ENCODE results near the gene PIAS1.
"Not testable (repeated sequence)": the region's sequence is repeated elsewhere in the genome, so short reads cannot be mapped to it uniquely, and the experiment has no call there.

Gene PIAS1

GRCh38 chr15:68130851-68131250, 76.7 kb downstream of the PIAS1 start:
- no peak for DNase-seq

GRCh38 chr15:68137096-68137495, 83.0 kb downstream of the PIAS1 start:
- no peak for DNase-seq

- no peak for DNase-seq
Measured at GRCh38 chr15:68143129-68143528, 89.0 kb downstream of the PIAS1 start.

GRCh38 chr15:68143785-68144184, 89.7 kb downstream of the PIAS1 start:
- no peak for DNase-seq

GRCh38 chr15:68145706-68146105, 91.6 kb downstream of the PIAS1 start:
- DNase-seq = no peak

GRCh38 chr15:68148039-68148438, 93.9 kb downstream of the PIAS1 start:
- no peak for DNase-seq

GRCh38 chr15:68149059-68149458, 94.9 kb downstream of the PIAS1 start:
- DNase-seq = no peak

GRCh38 chr15:68150187-68150586, 96.1 kb downstream of the PIAS1 start:
- no peak for DNase-seq

- no peak for DNase-seq
Measured at GRCh38 chr15:68151277-68151676, 97.2 kb downstream of the PIAS1 start.

GRCh38 chr15:68152342-68152741, 98.2 kb downstream of the PIAS1 start:
- no peak for DNase-seq

- peak; percentile 42 to 71 for DNase-seq
Measured at GRCh38 chr15:68154923-68155559, 100.9 kb downstream of the PIAS1 start.

GRCh38 chr15:68157074-68157473, 103.0 kb downstream of the PIAS1 start:
- no peak for DNase-seq

GRCh38 chr15:68158046-68158628, 104.0 kb downstream of the PIAS1 start:
- DNase-seq = no peak

GRCh38 chr15:68163191-68163590, 109.1 kb downstream of the PIAS1 start:
- DNase-seq = no peak

GRCh38 chr15:68166847-68167246, 112.7 kb downstream of the PIAS1 start:
- no peak for DNase-seq

- not testable (repeated sequence) for DNase-seq
Measured at GRCh38 chr15:68172037-68172436, 117.9 kb downstream of the PIAS1 start.

- DNase-seq = no peak
Measured at GRCh38 chr15:68173119-68173518, 119.0 kb downstream of the PIAS1 start.

- DNase-seq = no peak
Measured at GRCh38 chr15:68175526-68175925, 121.4 kb downstream of the PIAS1 start.

GRCh38 chr15:68176601-68177000, 122.5 kb downstream of the PIAS1 start:
- DNase-seq = no peak

- DNase-seq = no peak
Measured at GRCh38 chr15:68177742-68178141, 123.6 kb downstream of the PIAS1 start.

GRCh38 chr15:68183616-68184315, 129.7 kb downstream of the PIAS1 start:
- no peak for DNase-seq

- DNase-seq = no peak
Measured at GRCh38 chr15:68184616-68185480, 130.7 kb downstream of the PIAS1 start.

- no peak for DNase-seq
Measured at GRCh38 chr15:68186671-68187397, 132.7 kb downstream of the PIAS1 start.

Measured in NCI-H526 (cell line).